Measurements from ENCODE around the gene SENP1. TPM values are rescaled to one million over a fixed set of nuclear protein-coding genes. Genes with fewer than 3 reads are reported as not detected.

SENP1 gene
- polyA plus RNA-seq, 1 donor from 2014 or later = 14.0 TPM

GRCh38 chr12:48008349-48008748, 97.5 kb downstream of the SENP1 start:
- Histone ChIP-seq H3K79me2 (replicated peaks; ENCODE audit: insufficient read depth, low read length) (no peaks in the 10 kb centered on the region), H3K9ac (ENCODE audit: low read length) (no peak overlapping the region), H3K4me3 (ENCODE audit: low read length) (no peak overlapping the region), H3K4me2 (ENCODE audit: low read length) (no peak overlapping the region), H4K20me1 (ENCODE audit: insufficient read depth) (no peaks in the 10 kb centered on the region), H3K9me2 (ENCODE audit: insufficient read depth, low read length) (no peaks in the 10 kb centered on the region), H3K27me3 (ENCODE audit: insufficient read depth, low read depth, low read length) (peaks cover 24% of the 10 kb centered on the region), H2AFZ (ENCODE audit: low read depth, low read length) (no peak overlapping the region), H3K9me3 (ENCODE audit: low read length) (no peaks in the 10 kb centered on the region), H3F3A (ENCODE audit: insufficient read depth, low read length, poor library complexity, severe bottlenecking) (no peaks in the 10 kb centered on the region), H3K36me3 (ENCODE audit: insufficient read depth, low read length) (no peaks in the 10 kb centered on the region), H3K27ac (ENCODE audit: low read length) (no peak overlapping the region)
- no peak for TF ChIP-seq POLR2AphosphoS5 (IDR thresholded peaks at IDR 0.05)
- TF ChIP-seq EZH2 (IDR thresholded peaks at IDR 0.05; ENCODE audit: borderline replicate concordance, insufficient read depth, low read length, poor library complexity, severe bottlenecking) = no peak
- no peak for TF ChIP-seq RAD21 (conservative IDR thresholded peaks at IDR 0.05)
- TF ChIP-seq EP300 (conservative IDR thresholded peaks at IDR 0.05; ENCODE audit: poor library complexity, severe bottlenecking) = no peak
- no peak for TF ChIP-seq TAF1 (IDR thresholded peaks at IDR 0.05; ENCODE audit: low read depth)
- TF ChIP-seq MXI1 (conservative IDR thresholded peaks at IDR 0.05; ENCODE audit: poor library complexity, severe bottlenecking) = no peak
- no peak for TF ChIP-seq REST (IDR thresholded peaks at IDR 0.05; ENCODE audit: borderline replicate concordance)
- no peak for TF ChIP-seq CTCF (IDR thresholded peaks at IDR 0.05; ENCODE audit: poor library complexity, severe bottlenecking)
- TF ChIP-seq SMC3 (conservative IDR thresholded peaks at IDR 0.05; ENCODE audit: poor library complexity) = no peak

- Histone ChIP-seq H3K36me3 (ENCODE audit: insufficient read depth, low read length) (no peaks in the 10 kb centered on the region), H3K4me3 (ENCODE audit: low read length) (no peak overlapping the region), H3K9me3 (ENCODE audit: low read length) (no peaks in the 10 kb centered on the region), H3K27me3 (ENCODE audit: insufficient read depth, low read depth, low read length) (peaks cover 35% of the 10 kb centered on the region), H3K79me2 (replicated peaks; ENCODE audit: insufficient read depth, low read length) (no peaks in the 10 kb centered on the region), H2AFZ (ENCODE audit: low read depth, low read length) (no peak overlapping the region), H3K27ac (ENCODE audit: low read length) (no peak overlapping the region), H3K4me2 (ENCODE audit: low read length) (no peak overlapping the region), H3K9me2 (ENCODE audit: insufficient read depth, low read length) (no peaks in the 10 kb centered on the region), H3F3A (ENCODE audit: insufficient read depth, low read length, poor library complexity, severe bottlenecking) (peaks cover 4% of the 10 kb centered on the region), H4K20me1 (ENCODE audit: insufficient read depth) (no peaks in the 10 kb centered on the region), H3K9ac (ENCODE audit: low read length) (no peak overlapping the region)
- TF ChIP-seq POLR2AphosphoS5 (IDR thresholded peaks at IDR 0.05) (no peak), MXI1 (conservative IDR thresholded peaks at IDR 0.05; ENCODE audit: poor library complexity, severe bottlenecking) (no peak), RAD21 (conservative IDR thresholded peaks at IDR 0.05) (no peak), EZH2 (IDR thresholded peaks at IDR 0.05; ENCODE audit: borderline replicate concordance, insufficient read depth, low read length, poor library complexity, severe bottlenecking) (no peak), SMC3 (conservative IDR thresholded peaks at IDR 0.05; ENCODE audit: poor library complexity) (no peak), CTCF (IDR thresholded peaks at IDR 0.05; ENCODE audit: poor library complexity, severe bottlenecking) (no peak)
Observed at GRCh38 chr12:48007206-48007605, 98.7 kb downstream of the SENP1 start.
